ENCODE results near the gene BAD. TPM values are rescaled to one million over a fixed set of nuclear protein-coding genes. Genes with fewer than 3 reads are reported as not detected.

Gene BAD
- total RNA-seq, 2 experiments from 2014 or later, result 36.5 to 39.2 TPM

- no peaks in the 10 kb centered on the region for H3K27me3 Mint-ChIP-seq
- H3K4me1 Mint-ChIP-seq, result peaks cover 36% of the 10 kb centered on the region
- peak overlapping the region; percentile 79 for H3K27ac Mint-ChIP-seq
- peaks cover 18% of the 10 kb centered on the region for H3K36me3 Mint-ChIP-seq (ENCODE audit: low read depth)
- ChIA-PET CTCF (no interaction called here), POLR2A (interaction anchor here (0.8 to 14.6 kb wide), 14 partner anchors 9 to 93 kb away, joined by 3 to 275 read pairs (median 10); partner anchors contain the start of genes FERMT3, FKBP2, GPR137 and PLCB3)
- H3K4me3 Mint-ChIP-seq, result peak overlapping the region; percentile 88
- H3K9me3 Mint-ChIP-seq, result no peaks in the 10 kb centered on the region
- DNase-seq, result no peak
These were observed 59.4 kb downstream of the BAD start for GRCh38 chr11:64224891-64225607.

GRCh38 chr11:64224151-64224890 is 60.1 kb downstream of the BAD start:
- peaks cover 30% of the 10 kb centered on the region for H3K4me1 Mint-ChIP-seq
- peak overlapping the region; percentile 88 for H3K4me3 Mint-ChIP-seq
- DNase-seq, result no peak
- CTCF ChIA-PET, result interaction anchor here (0.9 to 1.4 kb wide), 3 partner anchors 10 to 26 kb away, joined by 3 to 4 read pairs (median 4); no protein-coding TSS in a partner anchor
- H3K9me3 Mint-ChIP-seq, result no peaks in the 10 kb centered on the region
- peak overlapping the region; percentile 58 for H3K27ac Mint-ChIP-seq
- POLR2A ChIA-PET, result interaction anchor here (0.8 to 14.6 kb wide), 18 partner anchors 8 to 116 kb away, joined by 3 to 275 read pairs (median 6); partner anchors contain the start of genes CCDC88B, FERMT3, FKBP2 and GPR137
- peaks cover 17% of the 10 kb centered on the region for H3K36me3 Mint-ChIP-seq (ENCODE audit: low read depth)
- no peaks in the 10 kb centered on the region for H3K27me3 Mint-ChIP-seq

GRCh38 chr11:64223001-64223651 is 61.3 kb downstream of the BAD start:
- ChIA-PET CTCF (interaction anchor here (0.9 to 1.4 kb wide), 3 partner anchors 9 to 27 kb away, joined by 3 to 4 read pairs (median 4); no protein-coding TSS in a partner anchor), POLR2A (interaction anchor here (0.9 to 14.6 kb wide), 12 partner anchors 8 to 117 kb away, joined by 3 to 275 read pairs (median 6); partner anchors contain the start of genes CCDC88B, FERMT3, FKBP2 and PPP1R14B)
- Mint-ChIP-seq H3K9me3 (no peaks in the 10 kb centered on the region), H3K27ac (no peak overlapping the region), H3K4me1 (peaks cover 24% of the 10 kb centered on the region), H3K4me3 (no peak overlapping the region), H3K27me3 (no peaks in the 10 kb centered on the region), H3K36me3 (ENCODE audit: low read depth) (peaks cover 24% of the 10 kb centered on the region)
- DNase-seq, result no peak

GRCh38 chr11:64222651-64223000 is 61.8 kb downstream of the BAD start:
- Mint-ChIP-seq H3K27me3 (no peaks in the 10 kb centered on the region), H3K27ac (no peak overlapping the region), H3K4me3 (no peak overlapping the region), H3K4me1 (peaks cover 22% of the 10 kb centered on the region), H3K36me3 (ENCODE audit: low read depth) (peaks cover 27% of the 10 kb centered on the region), H3K9me3 (no peaks in the 10 kb centered on the region)
- ChIA-PET POLR2A (interaction anchor here (1.2 to 14.6 kb wide), 6 partner anchors 13 to 95 kb away, joined by 4 to 275 read pairs (median 10); partner anchors contain the start of genes FERMT3, FKBP2, PPP1R14B and PRDX5), CTCF (no interaction called here)
- DNase-seq, result no peak

- ChIA-PET CTCF (no interaction called here), POLR2A (interaction anchor here (1.6 to 14.6 kb wide), 2 partner anchors 13 to 35 kb away, joined by 4 to 275 read pairs; partner anchors contain the start of genes FERMT3 and STIP1)
- H3K4me3 Mint-ChIP-seq, result no peak overlapping the region
- no peak for DNase-seq
- no peaks in the 10 kb centered on the region for H3K9me3 Mint-ChIP-seq
- peaks cover 29% of the 10 kb centered on the region for H3K36me3 Mint-ChIP-seq (ENCODE audit: low read depth)
- H3K27me3 Mint-ChIP-seq, result no peaks in the 10 kb centered on the region
- H3K4me1 Mint-ChIP-seq, result peaks cover 13% of the 10 kb centered on the region
- H3K27ac Mint-ChIP-seq, result no peak overlapping the region
These were observed 63.7 kb downstream of the BAD start for GRCh38 chr11:64220798-64221197.

GRCh38 chr11:64220271-64220670 is 64.2 kb downstream of the BAD start:
- peaks cover 31% of the 10 kb centered on the region for H3K36me3 Mint-ChIP-seq (ENCODE audit: low read depth)
- DNase-seq, result no peak
- H3K27ac Mint-ChIP-seq, result no peak overlapping the region
- ChIA-PET CTCF (no interaction called here), POLR2A (interaction anchor here (1.6 to 14.6 kb wide), 2 partner anchors 12 to 34 kb away, joined by 4 to 275 read pairs; partner anchors contain the start of genes FERMT3 and STIP1)
- peaks cover 11% of the 10 kb centered on the region for H3K4me1 Mint-ChIP-seq
- no peak overlapping the region for H3K4me3 Mint-ChIP-seq
- H3K27me3 Mint-ChIP-seq, result no peaks in the 10 kb centered on the region
- H3K9me3 Mint-ChIP-seq, result no peaks in the 10 kb centered on the region

Other genes starting within 250 kb of the BAD start
- gene FLRT1, start 248.7 kb downstream of the BAD start, total RNA-seq, result under 1 TPM; 0.05 to 0.23 TPM
- gene MACROD1, start 118.6 kb downstream of the BAD start, total RNA-seq, result 1 to 10 TPM; 8.8 to 9.1 TPM
- gene STIP1, start 98.5 kb downstream of the BAD start, total RNA-seq, result 100 to 1,000 TPM; 258 to 269 TPM
- 100 to 1,000 TPM; 195 to 199 TPM for gene FERMT3, start 77.9 kb downstream of the BAD start, total RNA-seq
- 10 to 100 TPM; 34.7 to 35.3 TPM for gene TRPT1, start 58.5 kb downstream of the BAD start, total RNA-seq
- gene NUDT22, start 58.4 kb downstream of the BAD start, total RNA-seq, result 10 to 100 TPM; 84.8 to 90.6 TPM
- gene DNAJC4, start 54.1 kb downstream of the BAD start, total RNA-seq, result 10 to 100 TPM; 40.8 to 42.0 TPM
- 10 to 100 TPM; 49.1 to 58.5 TPM for gene VEGFB, start 50.1 kb downstream of the BAD start, total RNA-seq
- gene FKBP2, start 43.6 kb downstream of the BAD start, total RNA-seq, result 10 to 100 TPM; 26.4 to 27.9 TPM
- 100 to 1,000 TPM in 1 of 2 experiments, 10 to 100 TPM in 1; 96.9 to 105 TPM for gene PPP1R14B, start 37.7 kb downstream of the BAD start, total RNA-seq
- gene PLCB3, start 33.1 kb downstream of the BAD start, total RNA-seq, result 10 to 100 TPM; 12.5 to 14.0 TPM
- gene GPR137, start 1.2 kb upstream of the BAD start, total RNA-seq, result 10 to 100 TPM; 31.4 to 37.9 TPM
- under 1 TPM in 1 of 2 experiments, not detected in 1; 0.15 TPM for gene KCNK4, start 6.6 kb upstream of the BAD start, total RNA-seq
- not detected for gene CATSPERZ, start 15.7 kb upstream of the BAD start, total RNA-seq
- 10 to 100 TPM; 38.5 to 42.2 TPM for gene ESRRA, start 20.9 kb upstream of the BAD start, total RNA-seq
- gene TRMT112, start 32.9 kb upstream of the BAD start, total RNA-seq, result 100 to 1,000 TPM; 137 to 145 TPM
- 100 to 1,000 TPM; 137 to 139 TPM for gene PRDX5, start 33.5 kb upstream of the BAD start, total RNA-seq
- gene CCDC88B, start 55.5 kb upstream of the BAD start, total RNA-seq, result 100 to 1,000 TPM in 1 of 2 experiments, 10 to 100 TPM in 1; 99.1 to 106 TPM
- gene RPS6KA4, start 74.5 kb upstream of the BAD start, total RNA-seq, result 10 to 100 TPM; 40.2 to 43.5 TPM